ENCODE data around the gene TRPM3. TPM values are rescaled to one million over a fixed set of nuclear protein-coding genes. Genes with fewer than 3 reads are reported as not detected.

Gene TRPM3
- total RNA-seq, 4 donors from 2014 or later: 0.07 to 0.66 TPM; not detected in 2

DNA sequence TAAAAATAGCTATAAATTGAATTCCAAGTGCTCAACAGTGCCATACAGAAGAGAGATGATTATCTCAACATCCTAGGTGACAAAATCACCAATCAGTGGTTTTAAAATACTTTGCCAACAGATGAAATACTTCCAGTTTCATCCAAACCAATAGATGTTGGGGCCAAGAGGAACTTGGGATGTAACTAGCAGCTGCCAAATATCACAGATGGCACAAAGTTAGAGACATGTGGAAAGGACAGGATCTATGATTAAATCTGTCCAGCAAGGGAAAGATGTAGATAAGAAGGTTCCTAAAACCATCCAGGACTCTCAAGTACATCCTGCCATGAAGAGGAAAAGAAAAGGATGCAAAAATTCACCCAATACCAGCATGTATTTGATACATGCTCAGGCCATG lies 23.8 kb downstream of the TRPM3 start:
- H3K9me3 ChIP-seq: no peaks in the 10 kb centered on the region
- no peaks in the 10 kb centered on the region for H3K4me1 ChIP-seq
- intact Hi-C loops (cut with DNase I; ENCODE audit: low total_unique reads) (no loop called here), in situ Hi-C loops (cut with MboI; ENCODE audit: low sequenced_read_pairs in 4 of 4) (no loop called here)
- no peaks in the 10 kb centered on the region for H3K27me3 ChIP-seq
- TF ChIP-seq, protein P1, sequence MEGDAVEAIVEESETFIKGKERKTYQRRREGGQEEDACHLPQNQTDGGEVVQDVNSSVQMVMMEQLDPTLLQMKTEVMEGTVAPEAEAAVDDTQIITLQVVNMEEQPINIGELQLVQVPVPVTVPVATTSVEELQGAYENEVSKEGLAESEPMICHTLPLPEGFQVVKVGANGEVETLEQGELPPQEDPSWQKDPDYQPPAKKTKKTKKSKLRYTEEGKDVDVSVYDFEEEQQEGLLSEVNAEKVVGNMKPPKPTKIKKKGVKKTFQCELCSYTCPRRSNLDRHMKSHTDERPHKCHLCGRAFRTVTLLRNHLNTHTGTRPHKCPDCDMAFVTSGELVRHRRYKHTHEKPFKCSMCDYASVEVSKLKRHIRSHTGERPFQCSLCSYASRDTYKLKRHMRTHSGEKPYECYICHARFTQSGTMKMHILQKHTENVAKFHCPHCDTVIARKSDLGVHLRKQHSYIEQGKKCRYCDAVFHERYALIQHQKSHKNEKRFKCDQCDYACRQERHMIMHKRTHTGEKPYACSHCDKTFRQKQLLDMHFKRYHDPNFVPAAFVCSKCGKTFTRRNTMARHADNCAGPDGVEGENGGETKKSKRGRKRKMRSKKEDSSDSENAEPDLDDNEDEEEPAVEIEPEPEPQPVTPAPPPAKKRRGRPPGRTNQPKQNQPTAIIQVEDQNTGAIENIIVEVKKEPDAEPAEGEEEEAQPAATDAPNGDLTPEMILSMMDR (IDR thresholded peaks at IDR 0.05 in 4 of 5, conservative IDR thresholded peaks at IDR 0.05 in 1 of 5): no peak
- no peak for TF ChIP-seq POLR2A (IDR thresholded peaks at IDR 0.05)
- ATAC-seq: no peak
- DNase-seq: no peak
- no peak overlapping the region for H3K27ac ChIP-seq
- no peaks in the 10 kb centered on the region for H3K36me3 ChIP-seq
- H3K4me3 ChIP-seq: no peak overlapping the region

DNA sequence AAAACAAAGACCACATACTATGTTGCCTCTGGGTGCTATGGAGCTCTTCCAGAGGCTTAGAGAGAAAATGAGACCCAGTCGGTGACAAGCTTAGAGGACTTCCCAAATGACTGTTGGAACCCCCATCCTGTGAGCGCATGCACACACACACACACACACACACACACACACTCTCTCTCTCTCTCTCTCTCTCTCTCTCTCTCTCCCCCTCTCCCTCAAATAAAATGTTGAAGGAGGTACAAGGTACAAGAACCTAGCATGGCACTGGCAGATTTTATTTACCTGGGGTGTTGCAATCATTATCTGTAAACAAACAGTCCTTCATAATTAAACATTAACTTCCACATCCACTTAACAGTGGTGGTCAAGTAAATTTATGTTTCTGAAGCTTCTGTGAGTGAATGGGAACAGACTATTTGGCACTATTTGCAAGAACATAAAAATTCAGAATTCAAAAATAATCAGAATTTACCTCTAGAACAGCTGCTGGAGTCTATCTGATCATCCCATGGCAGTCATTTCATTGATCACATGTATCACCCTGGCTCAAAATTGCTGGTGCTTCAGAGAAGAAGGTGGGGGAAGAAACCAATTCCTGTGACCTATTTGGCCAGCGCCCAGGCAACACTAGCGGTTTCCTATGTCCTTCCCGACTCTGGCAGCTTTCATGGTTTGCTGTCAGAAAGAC lies 24.9 kb downstream of the TRPM3 start:
- no peaks in the 10 kb centered on the region for H3K4me1 ChIP-seq
- intact Hi-C loops (cut with DNase I; ENCODE audit: low total_unique reads): no loop called here
- no peaks in the 10 kb centered on the region for H3K36me3 ChIP-seq
- no peaks in the 10 kb centered on the region for H3K27me3 ChIP-seq
- H3K9me3 ChIP-seq: no peaks in the 10 kb centered on the region
- H3K4me3 ChIP-seq: no peak overlapping the region
- TF ChIP-seq, protein P1 (IDR thresholded peaks at IDR 0.05 in 4 of 5, conservative IDR thresholded peaks at IDR 0.05 in 1 of 5): no peak
- TF ChIP-seq POLR2A (IDR thresholded peaks at IDR 0.05): no peak
- no peak for DNase-seq
- in situ Hi-C loops (cut with MboI; ENCODE audit: low sequenced_read_pairs in 4 of 4): no loop called here
- no peak overlapping the region for H3K27ac ChIP-seq
- ATAC-seq: no peak

DNA sequence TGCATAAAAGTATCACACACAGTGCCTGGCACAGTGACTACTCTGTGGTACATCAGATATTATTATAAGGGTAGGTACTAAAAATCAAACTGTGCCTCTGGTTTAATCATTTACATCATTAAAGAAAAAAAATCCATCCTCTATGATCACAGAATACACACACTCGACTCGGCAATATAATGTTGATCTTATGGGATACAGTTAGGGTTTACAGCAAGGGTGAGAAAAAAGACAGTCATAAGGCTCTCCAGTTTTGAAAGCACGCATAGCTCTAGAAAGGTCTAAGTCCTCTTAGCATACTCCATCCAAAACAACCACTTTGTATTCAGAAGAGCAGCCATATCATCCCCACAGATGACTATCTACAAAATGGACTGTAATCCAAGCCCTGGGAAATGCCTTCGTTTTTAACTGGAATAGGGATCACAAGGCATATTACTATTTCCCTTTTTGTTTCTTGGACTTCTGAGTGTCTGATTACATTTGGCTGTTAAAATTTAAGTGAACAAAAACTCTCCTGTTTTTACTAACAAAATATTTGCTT lies 26.6 kb downstream of the TRPM3 start:
- ATAC-seq: no peak
- intact Hi-C loops (cut with DNase I; ENCODE audit: low total_unique reads) (no loop called here), in situ Hi-C loops (cut with MboI; ENCODE audit: low sequenced_read_pairs in 4 of 4) (no loop called here)
- no peak for TF ChIP-seq POLR2A (IDR thresholded peaks at IDR 0.05)
- TF ChIP-seq, protein P1 (IDR thresholded peaks at IDR 0.05 in 4 of 5, conservative IDR thresholded peaks at IDR 0.05 in 1 of 5): no peak
- H3K27me3 ChIP-seq: no peaks in the 10 kb centered on the region
- no peak for DNase-seq
- no peaks in the 10 kb centered on the region for H3K4me1 ChIP-seq
- H3K4me3 ChIP-seq: no peak overlapping the region
- H3K27ac ChIP-seq: no peak overlapping the region
- H3K36me3 ChIP-seq: no peaks in the 10 kb centered on the region
- H3K9me3 ChIP-seq: no peaks in the 10 kb centered on the region

DNA sequence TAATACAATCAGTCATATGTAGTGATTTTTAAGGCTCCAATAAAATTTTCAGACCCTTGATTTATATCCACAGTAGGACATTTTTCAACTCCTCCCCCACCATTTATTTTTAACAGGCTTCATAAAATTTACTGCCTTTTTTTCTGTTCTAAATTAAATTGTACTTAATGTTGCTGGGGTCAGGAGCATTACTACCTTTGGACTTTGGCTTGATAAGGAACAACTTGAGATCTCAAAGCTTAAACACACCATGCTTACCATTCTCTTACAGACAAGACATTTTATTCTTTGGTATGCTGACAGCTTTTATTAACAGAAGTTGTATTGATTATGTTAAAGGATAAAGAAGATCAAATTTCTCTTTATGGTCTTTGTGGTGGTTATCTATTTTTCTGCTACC lies 30.5 kb downstream of the TRPM3 start:
- Histone ChIP-seq H3K27me3 (no peaks in the 10 kb centered on the region), H3K4me3 (no peak overlapping the region), H3K27ac (no peak overlapping the region), H3K36me3 (no peaks in the 10 kb centered on the region), H3K9me3 (no peaks in the 10 kb centered on the region), H3K4me1 (no peaks in the 10 kb centered on the region)
- DNase-seq: no peak
- intact Hi-C loops (cut with DNase I; ENCODE audit: low total_unique reads) (no loop called here), in situ Hi-C loops (cut with MboI; ENCODE audit: low sequenced_read_pairs in 4 of 4) (no loop called here)
- no peak for TF ChIP-seq POLR2A (IDR thresholded peaks at IDR 0.05)
- TF ChIP-seq, protein P1 (IDR thresholded peaks at IDR 0.05 in 4 of 5, conservative IDR thresholded peaks at IDR 0.05 in 1 of 5): no peak
- ATAC-seq: no peak

Measured in gastrocnemius medialis (tissue), 4 donors.